HEK293T (cell line): ENCODE measurements around the gene CBX2.

Experiments used
- CTCF ChIA-PET: fragments of 350-600 bp; formaldehyde crosslinking; extraction: SDS; loops from one replicate; lab custom pipeline; 2021; ENCODE audit warnings: antibody characterized with exemption, inconsistent platforms; lab: Yijun Ruan, JAX
- POLR2A ChIA-PET: fragments of 350-600 bp; formaldehyde crosslinking; extraction: SDS; loops from one replicate; lab custom pipeline; 2020; ENCODE audit warnings: antibody characterized with exemption, inconsistent platforms; lab: Yijun Ruan, JAX
- DNase-seq: peaks from one replicate; pipeline ENCODE4 v3.0.0; 2012; ENCODE audit warnings: mixed read lengths; ENCODE audit errors: extremely low spot score
- ARNT ChIP-seq: fragments of 450-650 bp; IDR thresholded peaks from 2 replicates; pipeline ENCODE4 v1.6.1; 2017; ENCODE audit warnings: mild to moderate bottlenecking
- BHLHE40 ChIP-seq: fragments of 450-650 bp; IDR thresholded peaks from 2 replicates; pipeline ENCODE4 v1.6.1; 2016; ENCODE audit warnings: mild to moderate bottlenecking, moderate library complexity, borderline replicate concordance
- CTBP1 ChIP-seq: fragments of 450-650 bp; IDR thresholded peaks from 2 replicates; pipeline ENCODE4 v1.6.1; 2016; ENCODE audit warnings: borderline replicate concordance
- ELF4 ChIP-seq: fragments of 450-650 bp; IDR thresholded peaks from 2 replicates; pipeline ENCODE4 v1.6.1; 2017; ENCODE audit warnings: antibody characterized with exemption
- FOXA1 ChIP-seq: fragments of 450-650 bp; IDR thresholded peaks from 2 replicates; pipeline ENCODE4 v1.6.1; 2016; ENCODE audit warnings: mild to moderate bottlenecking
- FOXK2 ChIP-seq: fragments of 450-650 bp; IDR thresholded peaks from 2 replicates; pipeline ENCODE4 v1.6.1; 2016; ENCODE audit warnings: mild to moderate bottlenecking
- FOXM1 ChIP-seq: fragments of 450-650 bp; IDR thresholded peaks from 2 replicates; pipeline ENCODE4 v1.6.1; 2017; ENCODE audit warnings: mild to moderate bottlenecking, borderline replicate concordance
- HDGF ChIP-seq: fragments of 450-650 bp; IDR thresholded peaks from 2 replicates; pipeline ENCODE4 v1.6.1; 2017; ENCODE audit warnings: antibody characterized with exemption, borderline replicate concordance
- L3MBTL2 ChIP-seq: fragments of 450-650 bp; conservative IDR thresholded peaks from 2 replicates; pipeline ENCODE4 v1.6.1; 2016; ENCODE audit warnings: mild to moderate bottlenecking
- LEF1 ChIP-seq: fragments of 450-650 bp; IDR thresholded peaks from 2 replicates; pipeline ENCODE4 v1.6.1; 2017; ENCODE audit warnings: mild to moderate bottlenecking, borderline replicate concordance
- NFRKB ChIP-seq: fragments of 450-650 bp; IDR thresholded peaks from 2 replicates; pipeline ENCODE4 v1.6.1; 2016; ENCODE audit warnings: mild to moderate bottlenecking, moderate library complexity
- SP1 ChIP-seq: fragments of 450-650 bp; IDR thresholded peaks from 2 replicates; pipeline ENCODE4 v1.6.1; 2017
- SUZ12 ChIP-seq: fragments of 450-650 bp; IDR thresholded peaks from 2 replicates; pipeline ENCODE4 v1.6.1; 2016; ENCODE audit warnings: mild to moderate bottlenecking
- TARDBP ChIP-seq: fragments of 450-650 bp; IDR thresholded peaks from 2 replicates; pipeline ENCODE4 v1.6.1; 2016
- ZNF384 ChIP-seq: fragments of 450-650 bp; IDR thresholded peaks from 2 replicates; pipeline ENCODE4 v1.6.1; 2016
- TF ChIP-seq, protein P1 (sequence below): fragments of 450-650 bp; IDR thresholded peaks from 2 replicates; pipeline ENCODE4 v1.6.1; 2016

Gene CBX2

DNA sequence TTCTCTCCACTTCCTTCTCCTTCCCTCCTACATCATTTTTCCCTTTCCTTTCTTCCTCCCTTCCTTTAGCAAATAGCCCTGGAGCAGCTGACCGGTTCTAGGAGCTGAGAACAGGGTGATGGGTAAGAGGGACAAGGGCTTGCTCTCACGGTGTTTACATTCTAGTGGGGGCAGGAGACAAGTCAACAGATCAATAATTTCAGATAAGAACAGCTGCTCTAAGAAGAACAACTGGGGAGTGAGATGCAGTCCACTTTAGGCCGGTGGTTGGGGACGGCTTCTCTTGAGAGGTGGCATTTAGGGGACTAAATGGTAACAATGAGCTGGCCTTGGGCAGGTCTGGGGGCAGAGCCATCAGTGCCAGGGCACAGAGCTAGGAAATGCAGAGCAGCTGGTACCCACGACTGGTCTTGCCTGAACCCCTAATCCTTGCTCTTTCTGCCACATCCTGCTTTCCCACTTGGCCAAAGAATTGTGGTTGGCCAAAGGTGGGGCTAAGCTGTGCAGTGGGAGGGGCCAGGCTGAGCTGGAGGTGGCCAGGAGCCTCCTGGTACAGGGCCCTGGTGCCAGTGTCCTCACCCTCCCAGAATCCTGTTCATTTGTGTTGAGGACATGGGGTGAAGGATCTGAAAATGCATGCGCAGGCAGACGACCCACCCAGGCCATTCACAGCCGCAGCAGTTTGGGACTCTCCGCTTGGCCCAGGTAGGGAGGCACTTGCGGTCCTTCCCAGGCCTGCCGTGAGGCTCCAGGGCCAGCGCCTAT, 43.6 kb downstream of the CBX2 start:
- no peak for DNase-seq
- CTCF ChIA-PET: interaction anchor here (0.8 to 1.8 kb wide), 3 partner anchors 10 to 102 kb away, joined by 3 to 6 read pairs (median 3); no protein-coding TSS in a partner anchor
- no peak for TF ChIP-seq ELF4
- no peak for TF ChIP-seq BHLHE40
- TF ChIP-seq FOXM1: no peak
- no peak for TF ChIP-seq SUZ12
- no peak for TF ChIP-seq TARDBP
- TF ChIP-seq, protein P1, sequence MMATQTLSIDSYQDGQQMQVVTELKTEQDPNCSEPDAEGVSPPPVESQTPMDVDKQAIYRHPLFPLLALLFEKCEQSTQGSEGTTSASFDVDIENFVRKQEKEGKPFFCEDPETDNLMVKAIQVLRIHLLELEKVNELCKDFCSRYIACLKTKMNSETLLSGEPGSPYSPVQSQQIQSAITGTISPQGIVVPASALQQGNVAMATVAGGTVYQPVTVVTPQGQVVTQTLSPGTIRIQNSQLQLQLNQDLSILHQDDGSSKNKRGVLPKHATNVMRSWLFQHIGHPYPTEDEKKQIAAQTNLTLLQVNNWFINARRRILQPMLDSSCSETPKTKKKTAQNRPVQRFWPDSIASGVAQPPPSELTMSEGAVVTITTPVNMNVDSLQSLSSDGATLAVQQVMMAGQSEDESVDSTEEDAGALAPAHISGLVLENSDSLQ: no peak
- TF ChIP-seq SP1: no peak
- no peak for TF ChIP-seq ARNT
- no peak for TF ChIP-seq FOXK2
- no peak for TF ChIP-seq LEF1
- POLR2A ChIA-PET: interaction anchor here (1.0 to 3.6 kb wide), 4 partner anchors 8 to 17 kb away, joined by 3 to 12 read pairs (median 4); partner anchors contain the start of gene CBX4

DNA sequence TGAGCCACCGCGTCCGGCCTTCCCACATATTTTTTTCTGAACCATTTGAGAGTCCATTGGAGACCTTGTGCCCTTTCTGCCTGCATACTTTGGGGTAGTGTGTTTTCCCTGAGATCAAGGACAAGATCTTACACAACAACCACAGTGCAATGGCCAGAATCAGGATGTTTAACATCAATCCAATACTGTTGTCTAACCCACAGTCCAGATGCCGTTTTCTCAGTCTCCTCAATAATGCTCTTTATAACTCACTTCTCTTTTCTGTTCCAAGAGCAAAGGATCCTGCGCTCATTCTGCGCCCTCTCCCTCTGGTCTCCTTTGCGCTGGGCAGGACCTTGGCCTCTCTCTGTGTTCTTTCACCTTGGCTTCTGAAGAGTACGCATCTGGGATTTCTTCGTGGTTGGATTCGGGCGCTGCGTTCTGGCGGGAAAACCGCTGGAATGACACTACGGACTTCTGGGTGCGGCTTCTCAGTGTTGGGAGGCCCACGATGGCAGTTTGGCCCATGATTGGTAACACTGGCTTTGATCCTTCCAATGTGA, 44.7 kb downstream of the CBX2 start:
- ChIA-PET CTCF (no interaction called here), POLR2A (interaction anchor here (1.0 to 1.2 kb wide), 2 partner anchors 9 to 10 kb away, joined by 3 read pairs; no protein-coding TSS in a partner anchor)
- TF ChIP-seq FOXM1: no peak
- no peak for TF ChIP-seq ELF4
- no peak for TF ChIP-seq NFRKB
- TF ChIP-seq, protein P1: no peak
- no peak for TF ChIP-seq HDGF
- no peak for TF ChIP-seq SP1
- TF ChIP-seq FOXK2: no peak
- TF ChIP-seq ARNT: no peak
- TF ChIP-seq FOXA1: no peak
- no peak for TF ChIP-seq BHLHE40
- no peak for TF ChIP-seq ZNF384
- no peak for TF ChIP-seq L3MBTL2
- TF ChIP-seq TARDBP: no peak
- TF ChIP-seq CTBP1: no peak
- TF ChIP-seq LEF1: no peak
- DNase-seq: no peak

DNA sequence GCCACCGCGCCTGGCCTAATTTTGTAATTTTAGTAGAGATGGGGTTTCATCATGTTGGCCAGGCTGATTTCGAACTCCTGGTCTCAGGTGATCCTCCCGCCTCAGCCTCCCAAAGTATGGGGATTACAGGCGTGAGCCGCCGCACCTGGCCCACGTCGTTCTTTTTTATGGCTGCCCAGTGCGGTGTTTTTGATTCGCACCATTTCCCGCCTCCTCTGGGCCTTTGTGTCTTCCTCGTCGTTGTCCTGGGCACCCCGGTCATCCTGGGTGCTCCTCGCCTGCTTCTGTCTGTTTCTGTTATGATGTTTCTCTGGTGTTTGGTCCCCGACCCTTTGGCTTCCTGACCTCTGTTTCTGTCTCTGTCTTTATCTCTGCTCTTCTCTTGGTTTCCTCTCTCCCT, 46.3 kb downstream of the CBX2 start:
- ChIA-PET POLR2A (no interaction called here), CTCF (interaction anchor here (2.7 kb wide), 1 partner anchor 11 kb away, joined by 9 read pairs; no protein-coding TSS in a partner anchor)
- no peak for TF ChIP-seq ELF4
- TF ChIP-seq, protein P1: no peak
- no peak for DNase-seq

DNA sequence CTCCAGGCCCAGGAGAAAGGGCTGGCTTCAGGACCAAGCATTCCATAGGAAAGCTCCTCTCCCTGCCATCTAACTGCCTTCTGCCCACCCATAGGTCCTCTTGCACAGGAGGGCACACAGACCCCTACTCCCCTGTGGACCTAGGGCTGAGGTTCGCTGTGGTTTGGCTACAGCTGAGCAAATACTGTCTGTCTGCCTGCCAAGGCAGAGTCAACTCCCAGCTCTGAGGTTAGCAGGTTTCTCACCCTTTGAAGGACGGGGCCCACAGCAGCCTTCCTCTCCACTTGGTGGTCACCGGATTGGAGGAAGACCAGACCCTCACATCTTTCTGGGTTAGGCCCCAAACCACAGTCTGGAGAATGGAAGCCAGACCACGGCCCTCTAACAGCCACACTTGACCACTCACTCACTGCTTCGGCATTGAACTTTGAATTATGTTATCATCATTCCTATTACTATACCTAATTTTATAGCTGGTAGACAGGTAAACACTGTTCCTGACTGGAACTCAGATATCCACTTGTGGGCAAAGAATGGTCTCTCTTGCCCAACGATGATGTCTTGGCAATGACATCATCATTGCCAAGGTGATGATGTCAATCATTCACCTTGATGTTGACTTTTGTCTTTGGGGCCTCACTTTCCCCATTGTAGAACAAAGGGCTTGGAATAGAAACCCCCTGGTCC, 47.1 kb downstream of the CBX2 start:
- no peak for DNase-seq
- CTCF ChIA-PET: interaction anchor here (2.7 kb wide), 1 partner anchor 10 kb away, joined by 9 read pairs; no protein-coding TSS in a partner anchor
- POLR2A ChIA-PET: interaction anchor here (0.8 to 2.3 kb wide), 3 partner anchors 10 to 14 kb away, joined by 3 to 12 read pairs (median 4); partner anchors contain the start of gene CBX4
- no peak for TF ChIP-seq SP1
- TF ChIP-seq BHLHE40: no peak
- TF ChIP-seq FOXK2: no peak
- no peak for TF ChIP-seq CTBP1
- no peak for TF ChIP-seq L3MBTL2
- TF ChIP-seq NFRKB: no peak
- TF ChIP-seq TARDBP: no peak
- TF ChIP-seq, protein P1: no peak
- no peak for TF ChIP-seq HDGF
- TF ChIP-seq ZNF384: no peak
- TF ChIP-seq FOXA1: no peak
- no peak for TF ChIP-seq LEF1
- TF ChIP-seq ARNT: no peak

DNA sequence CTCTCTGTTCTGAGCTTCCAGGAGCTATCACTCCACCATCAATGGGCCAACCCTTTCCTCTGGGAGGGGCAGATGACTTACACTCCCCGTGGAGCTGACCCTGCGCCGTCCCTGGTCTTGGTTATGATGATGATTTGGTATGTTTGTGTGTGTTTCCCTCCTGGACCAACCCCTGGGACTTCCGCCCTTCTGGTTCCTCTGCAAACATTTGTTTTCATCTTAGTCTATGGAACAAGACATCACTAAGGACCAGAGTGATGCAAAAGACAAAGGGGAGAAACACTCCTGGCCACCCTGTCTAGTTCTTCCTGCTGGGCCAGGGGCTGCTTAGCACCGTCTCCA, 47.6 kb downstream of the CBX2 start:
- POLR2A ChIA-PET: interaction anchor here (0.8 to 2.3 kb wide), 3 partner anchors 10 to 13 kb away, joined by 3 to 12 read pairs (median 4); partner anchors contain the start of gene CBX4
- TF ChIP-seq ZNF384: no peak
- TF ChIP-seq ELF4: no peak
- no peak for TF ChIP-seq NFRKB
- no peak for TF ChIP-seq HDGF
- no peak for TF ChIP-seq ARNT
- TF ChIP-seq, protein P1: no peak
- TF ChIP-seq L3MBTL2: no peak
- CTCF ChIA-PET: interaction anchor here (2.7 kb wide), 1 partner anchor 10 kb away, joined by 9 read pairs; no protein-coding TSS in a partner anchor
- DNase-seq: no peak
